Activated naive CD8-positive, alpha-beta T cell (primary cell): ENCODE results near the gene BMPR1B.

Source experiments
- H3K27ac Mint-ChIP-seq: one replicate; pipeline ENCODE4 v1.8.0; 2021; ENCODE audit warnings: mixed read lengths
- H3K27me3 Mint-ChIP-seq: one replicate; pipeline ENCODE4 v1.8.0; 2021; ENCODE audit warnings: mixed read lengths
- H3K36me3 Mint-ChIP-seq: one replicate; pipeline ENCODE4 v1.8.0; 2021; ENCODE audit warnings: mixed read lengths
- H3K4me1 Mint-ChIP-seq: one replicate; pipeline ENCODE4 v1.8.0; 2021; ENCODE audit warnings: low read depth, mixed read lengths
- H3K4me3 Mint-ChIP-seq: one replicate; pipeline ENCODE4 v1.8.0; 2021; ENCODE audit warnings: mild to moderate bottlenecking, mixed read lengths
- H3K9me3 Mint-ChIP-seq: one replicate; pipeline ENCODE4 v1.8.0; 2021; ENCODE audit warnings: low read depth, mixed read lengths

BMPR1B gene

DNA sequence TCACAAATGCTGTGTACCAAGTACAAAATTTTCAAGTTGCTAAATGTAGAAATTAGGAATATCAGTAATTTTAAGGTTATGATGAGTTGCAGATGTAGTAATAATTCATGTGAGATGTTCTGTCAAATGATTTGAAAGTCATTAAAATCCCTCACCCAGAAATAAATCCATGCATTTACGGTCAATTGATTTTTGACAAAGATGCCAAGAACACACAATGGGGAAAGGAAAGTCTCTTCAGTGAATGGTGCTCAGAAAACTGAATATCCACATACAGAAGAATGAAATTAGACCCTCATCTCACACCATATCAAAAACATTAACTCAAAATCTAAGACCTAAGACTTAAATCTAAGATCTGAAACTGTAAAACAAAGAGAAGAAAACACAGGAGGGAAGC lies 12.9 kb upstream of the BMPR1B start:
- no peaks in the 10 kb centered on the region for H3K36me3 Mint-ChIP-seq
- no peaks in the 10 kb centered on the region for H3K4me1 Mint-ChIP-seq
- peaks cover 8% of the 10 kb centered on the region for H3K27me3 Mint-ChIP-seq
- no peak overlapping the region for H3K27ac Mint-ChIP-seq
- H3K4me3 Mint-ChIP-seq, result no peak overlapping the region
- H3K9me3 Mint-ChIP-seq, result no peaks in the 10 kb centered on the region

DNA sequence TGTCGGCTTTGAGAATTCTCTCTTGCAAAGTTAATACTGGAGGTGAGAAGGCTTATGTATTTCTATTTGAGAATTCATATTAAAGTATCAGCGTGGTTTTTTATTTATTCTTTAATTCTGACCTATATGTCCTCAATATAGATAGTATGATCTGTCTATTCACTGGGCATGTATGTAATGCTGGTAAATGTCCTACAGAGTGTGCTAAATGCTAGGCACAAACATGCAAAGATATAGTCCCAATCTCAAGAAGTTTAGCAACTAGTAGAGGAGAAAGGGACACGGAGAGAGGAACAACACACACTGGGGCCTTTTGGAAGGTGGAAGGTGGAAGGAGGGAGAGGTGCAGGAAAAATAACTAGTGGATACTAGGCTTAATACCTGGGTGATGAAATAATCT lies 11.0 kb upstream of the BMPR1B start:
- peaks cover 3% of the 10 kb centered on the region for H3K27me3 Mint-ChIP-seq
- H3K36me3 Mint-ChIP-seq, result no peaks in the 10 kb centered on the region
- H3K4me1 Mint-ChIP-seq, result no peaks in the 10 kb centered on the region
- H3K4me3 Mint-ChIP-seq, result no peak overlapping the region
- H3K27ac Mint-ChIP-seq, result no peak overlapping the region
- H3K9me3 Mint-ChIP-seq, result no peaks in the 10 kb centered on the region

DNA sequence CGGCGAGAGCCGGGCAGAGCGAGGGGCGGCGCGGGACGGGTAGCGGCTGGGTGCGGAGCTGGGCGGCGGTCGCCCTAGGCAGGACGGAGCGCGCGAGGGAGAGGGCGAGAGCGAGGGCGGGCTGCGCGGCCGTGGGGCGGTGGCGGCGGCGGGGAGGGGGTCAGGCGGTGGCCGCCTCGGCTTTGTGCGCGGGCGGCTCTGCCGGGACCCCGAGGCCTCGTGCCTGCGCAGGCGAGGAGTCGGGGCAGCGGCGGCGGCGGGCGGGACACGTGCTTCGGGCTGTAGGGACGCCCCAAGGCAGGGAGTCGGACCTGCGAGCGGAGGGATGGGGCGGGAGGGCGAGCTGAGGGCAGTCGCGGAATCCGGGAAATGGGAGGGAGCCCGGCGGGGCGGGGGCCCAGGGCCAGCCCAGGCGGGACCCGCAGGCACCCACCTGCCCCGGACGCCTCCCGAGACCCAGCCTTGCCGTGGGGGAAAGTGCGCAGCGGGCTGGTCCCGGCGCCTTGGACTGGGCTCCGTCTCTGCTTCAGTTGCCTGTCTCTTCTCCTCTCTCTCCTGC lies 465 bp downstream of the BMPR1B start:
- H3K4me1 Mint-ChIP-seq, result peaks cover 8% of the 10 kb centered on the region
- no peaks in the 10 kb centered on the region for H3K9me3 Mint-ChIP-seq
- H3K27ac Mint-ChIP-seq, result no peak overlapping the region
- peak overlapping the region; percentile 62 for H3K4me3 Mint-ChIP-seq
- H3K27me3 Mint-ChIP-seq, result peaks cover 51% of the 10 kb centered on the region
- no peaks in the 10 kb centered on the region for H3K36me3 Mint-ChIP-seq

DNA sequence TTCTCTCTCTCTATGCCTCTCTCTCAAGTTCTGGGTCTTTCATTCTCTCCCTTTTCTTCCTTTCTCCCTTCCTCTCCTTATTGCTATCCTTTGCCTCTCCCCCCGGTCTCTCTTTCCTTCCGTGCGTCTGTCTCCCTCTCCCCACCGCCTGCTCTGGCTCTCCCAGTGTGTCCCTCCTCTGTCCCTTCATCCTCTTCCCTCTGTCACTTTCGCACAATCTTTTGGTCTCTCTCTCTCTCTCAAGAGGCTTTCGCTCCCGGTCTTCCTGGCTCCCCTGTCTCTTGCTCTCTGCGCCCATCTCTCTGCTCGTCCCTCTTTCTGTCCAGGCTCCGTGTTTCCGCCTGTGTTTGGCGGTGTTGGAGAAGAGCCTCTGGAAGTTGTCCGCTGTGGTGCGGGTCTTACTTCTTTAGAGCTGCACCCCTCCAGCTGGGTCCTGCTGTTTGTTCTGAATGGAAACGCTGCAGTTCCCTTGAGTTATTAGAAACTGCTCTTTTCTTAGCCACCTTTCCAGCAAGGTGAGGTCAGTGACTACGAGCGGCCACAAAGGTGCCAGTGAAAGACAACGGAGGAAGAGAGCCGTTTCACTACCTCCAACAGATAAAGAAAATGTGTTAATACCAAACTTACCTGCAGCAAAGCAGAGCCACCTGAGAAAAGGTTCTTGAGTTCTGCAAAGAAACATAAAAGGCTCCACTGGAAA lies 1.1 kb downstream of the BMPR1B start:
- peaks cover 49% of the 10 kb centered on the region for H3K27me3 Mint-ChIP-seq

DNA sequence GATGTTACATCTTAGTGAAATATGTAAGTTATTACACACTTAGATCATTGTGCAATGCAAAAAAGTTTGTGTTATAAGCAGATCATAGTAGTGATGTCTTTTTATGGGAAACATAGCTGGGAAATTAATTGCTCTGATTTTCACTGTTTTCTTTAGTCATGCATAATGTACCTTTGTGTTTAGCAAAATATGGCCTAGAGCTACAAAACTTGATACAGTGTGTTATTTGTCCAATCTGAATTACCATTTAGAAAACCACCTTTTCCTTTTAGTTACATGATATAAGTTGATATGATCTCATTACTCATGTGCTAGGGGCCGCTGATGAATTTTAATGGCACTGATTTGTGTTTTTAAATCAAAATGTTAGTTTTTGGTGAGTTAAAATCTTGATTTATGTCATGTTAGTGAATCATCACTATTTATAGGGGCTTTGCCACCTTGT lies 2.0 kb downstream of the BMPR1B start:
- peak overlapping the region; percentile 8 for H3K4me3 Mint-ChIP-seq
- peaks cover 8% of the 10 kb centered on the region for H3K4me1 Mint-ChIP-seq
- no peaks in the 10 kb centered on the region for H3K36me3 Mint-ChIP-seq
- no peaks in the 10 kb centered on the region for H3K9me3 Mint-ChIP-seq
- H3K27me3 Mint-ChIP-seq, result peaks cover 47% of the 10 kb centered on the region
- no peak overlapping the region for H3K27ac Mint-ChIP-seq

More for the DNA sequence above, 1.1 kb downstream of the BMPR1B start:
- Mint-ChIP-seq H3K4me3 (peak overlapping the region; percentile 62), H3K27ac (no peak overlapping the region), H3K36me3 (no peaks in the 10 kb centered on the region), H3K4me1 (peaks cover 8% of the 10 kb centered on the region), H3K9me3 (no peaks in the 10 kb centered on the region)

DNA sequence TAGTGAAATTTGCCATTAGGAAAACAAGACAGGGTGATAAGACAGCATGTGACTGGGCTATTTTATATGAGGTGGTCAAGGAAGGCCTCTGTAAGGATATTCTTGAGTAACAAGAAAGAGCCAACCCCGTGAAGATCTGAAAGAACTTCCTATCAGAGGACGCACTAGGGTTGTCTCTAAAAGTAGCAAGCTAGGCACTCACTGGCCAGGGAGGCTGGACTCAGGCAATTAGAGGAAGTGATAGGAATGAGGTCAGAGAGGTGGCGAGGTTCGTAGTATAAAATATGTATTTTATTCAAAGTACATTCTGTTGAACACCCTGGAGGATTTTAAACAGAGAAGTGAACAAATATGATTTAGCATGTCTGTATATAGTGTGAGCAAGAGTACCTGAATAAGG lies 4.6 kb downstream of the BMPR1B start:
- H3K4me1 Mint-ChIP-seq, result peaks cover 6% of the 10 kb centered on the region
- no peak overlapping the region for H3K4me3 Mint-ChIP-seq
- no peak overlapping the region for H3K27ac Mint-ChIP-seq
- peaks cover 31% of the 10 kb centered on the region for H3K27me3 Mint-ChIP-seq
- H3K36me3 Mint-ChIP-seq, result no peaks in the 10 kb centered on the region
- no peaks in the 10 kb centered on the region for H3K9me3 Mint-ChIP-seq

DNA sequence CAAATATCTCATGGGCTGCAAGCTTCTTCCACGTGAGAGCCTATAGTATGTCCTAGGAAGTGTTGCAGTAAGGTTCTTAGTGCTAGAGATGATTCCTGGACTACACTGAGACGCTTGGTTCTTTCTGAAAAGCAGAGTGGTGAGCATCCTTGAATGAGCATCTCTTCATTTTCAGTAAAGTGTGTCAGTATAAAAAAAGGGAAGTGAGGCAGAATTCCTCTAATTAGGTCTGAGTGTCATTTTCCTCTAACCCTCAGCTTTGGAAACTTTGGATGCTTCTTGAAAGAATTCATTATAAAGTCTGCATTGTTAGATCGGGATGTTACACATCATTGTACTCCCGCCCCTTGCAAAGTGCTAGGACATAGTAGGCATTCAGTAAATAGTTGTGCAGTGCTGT lies 5.2 kb downstream of the BMPR1B start:
- H3K36me3 Mint-ChIP-seq, result no peaks in the 10 kb centered on the region
- no peak overlapping the region for H3K27ac Mint-ChIP-seq
- no peak overlapping the region for H3K4me3 Mint-ChIP-seq
- no peaks in the 10 kb centered on the region for H3K9me3 Mint-ChIP-seq
- H3K4me1 Mint-ChIP-seq, result peaks cover 5% of the 10 kb centered on the region
- peaks cover 31% of the 10 kb centered on the region for H3K27me3 Mint-ChIP-seq

DNA sequence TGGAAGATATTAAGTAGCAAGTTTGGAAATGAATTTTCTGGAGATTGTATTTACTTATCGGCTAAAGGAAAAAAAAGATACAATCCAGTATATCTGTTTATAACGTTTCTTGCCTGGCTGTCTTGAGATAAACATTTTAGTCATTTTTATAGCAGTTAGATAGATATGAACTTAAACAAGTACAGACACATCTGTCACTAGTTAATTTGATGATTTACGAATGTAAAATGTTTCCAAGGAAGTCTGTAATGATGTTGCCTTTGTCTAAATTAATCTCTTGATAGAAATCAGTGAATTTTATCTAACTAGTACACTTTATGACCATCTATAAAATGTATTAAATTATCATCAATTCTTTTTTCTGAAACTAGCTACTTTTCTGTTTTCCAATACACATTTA lies 5.7 kb downstream of the BMPR1B start:
- Mint-ChIP-seq H3K4me3 (no peak overlapping the region), H3K36me3 (no peaks in the 10 kb centered on the region), H3K4me1 (peaks cover 5% of the 10 kb centered on the region), H3K27me3 (peaks cover 32% of the 10 kb centered on the region), H3K9me3 (no peaks in the 10 kb centered on the region), H3K27ac (no peak overlapping the region)

DNA sequence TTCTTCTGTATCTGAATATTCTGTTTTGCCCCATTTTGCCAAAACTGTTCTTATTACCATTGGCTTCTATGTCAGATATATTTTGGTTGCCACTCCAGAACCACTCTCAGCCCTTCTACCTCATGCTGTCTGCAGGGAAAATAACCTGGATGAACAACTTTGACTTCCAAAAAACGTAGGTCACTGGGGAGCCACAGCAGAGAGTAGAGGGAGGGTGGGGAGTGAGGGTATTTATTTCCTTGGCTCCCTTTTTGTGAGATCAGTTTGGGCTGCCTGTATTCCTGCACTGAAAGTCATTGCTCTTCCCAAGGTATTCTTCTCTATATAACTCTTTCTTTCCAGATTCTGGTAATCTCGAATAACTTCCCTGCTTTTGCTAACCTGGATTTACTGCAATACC lies 6.3 kb downstream of the BMPR1B start:
- H3K9me3 Mint-ChIP-seq, result no peaks in the 10 kb centered on the region
- no peaks in the 10 kb centered on the region for H3K36me3 Mint-ChIP-seq
- H3K4me3 Mint-ChIP-seq, result no peak overlapping the region
- peaks cover 28% of the 10 kb centered on the region for H3K27me3 Mint-ChIP-seq
- no peak overlapping the region for H3K27ac Mint-ChIP-seq
- no peaks in the 10 kb centered on the region for H3K4me1 Mint-ChIP-seq

DNA sequence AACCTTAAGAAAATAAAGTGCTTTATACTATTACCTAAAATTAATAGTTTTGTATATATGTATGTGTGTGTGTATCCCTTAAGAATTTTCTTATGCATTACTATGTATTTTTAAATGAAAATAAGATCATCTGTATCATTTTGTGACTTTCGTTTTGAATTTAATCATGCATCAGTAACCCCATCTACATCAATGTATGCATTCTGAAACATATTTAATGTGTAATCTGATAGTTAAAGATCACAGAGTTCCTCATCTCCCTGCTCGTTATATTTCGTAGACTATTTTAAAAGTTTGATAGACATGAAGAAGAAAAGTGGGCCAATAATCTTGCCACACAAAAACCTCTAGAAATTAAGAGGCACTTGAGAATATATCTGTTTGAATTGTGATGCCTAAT lies 7.4 kb downstream of the BMPR1B start:
- Mint-ChIP-seq H3K27ac (no peak overlapping the region), H3K4me3 (no peak overlapping the region), H3K4me1 (no peaks in the 10 kb centered on the region), H3K9me3 (no peaks in the 10 kb centered on the region), H3K36me3 (no peaks in the 10 kb centered on the region), H3K27me3 (peaks cover 22% of the 10 kb centered on the region)

DNA sequence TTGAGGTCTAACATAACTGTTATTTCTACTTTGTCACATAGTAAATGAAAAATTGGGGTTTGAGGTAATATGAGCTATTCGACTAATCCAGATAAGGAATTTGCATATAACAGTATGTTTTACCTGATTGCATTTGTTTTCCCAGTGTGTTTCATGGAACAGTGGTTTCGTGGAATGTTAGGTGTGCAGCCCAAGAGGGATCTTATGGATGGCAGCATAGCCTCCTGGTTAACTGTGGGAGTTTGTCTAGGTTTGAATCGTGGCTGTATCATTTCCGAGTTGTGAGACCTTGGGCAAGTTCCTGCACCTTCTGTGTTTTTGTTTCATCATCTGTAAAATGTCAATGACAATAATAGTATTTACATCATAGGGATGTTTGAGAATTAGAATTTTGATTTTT lies 7.9 kb downstream of the BMPR1B start:
- H3K4me1 Mint-ChIP-seq, result no peaks in the 10 kb centered on the region
- no peak overlapping the region for H3K27ac Mint-ChIP-seq
- no peaks in the 10 kb centered on the region for H3K36me3 Mint-ChIP-seq
- H3K27me3 Mint-ChIP-seq, result peaks cover 19% of the 10 kb centered on the region
- no peak overlapping the region for H3K4me3 Mint-ChIP-seq
- no peaks in the 10 kb centered on the region for H3K9me3 Mint-ChIP-seq

DNA sequence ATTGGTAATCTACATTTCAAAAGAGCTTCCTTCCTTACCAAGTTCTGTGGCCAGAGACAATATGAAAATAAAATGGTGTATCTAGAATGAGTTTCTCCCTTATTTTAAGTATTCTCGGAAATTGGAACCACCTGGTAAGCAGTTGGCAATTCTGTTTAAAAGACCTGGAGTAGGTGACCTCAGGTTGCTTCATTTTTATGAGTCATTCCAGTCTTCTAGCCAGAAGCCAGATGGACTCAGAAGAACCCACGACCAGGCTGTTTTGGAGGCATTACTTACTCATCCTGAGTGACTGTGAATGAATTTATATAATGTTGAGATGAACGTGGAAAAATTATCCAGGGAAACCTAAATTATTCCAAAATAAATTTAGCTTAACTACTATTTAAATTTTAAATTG lies 9.1 kb downstream of the BMPR1B start:
- Mint-ChIP-seq H3K9me3 (no peaks in the 10 kb centered on the region), H3K27me3 (peaks cover 11% of the 10 kb centered on the region), H3K27ac (no peak overlapping the region), H3K4me1 (no peaks in the 10 kb centered on the region), H3K4me3 (no peak overlapping the region), H3K36me3 (no peaks in the 10 kb centered on the region)

DNA sequence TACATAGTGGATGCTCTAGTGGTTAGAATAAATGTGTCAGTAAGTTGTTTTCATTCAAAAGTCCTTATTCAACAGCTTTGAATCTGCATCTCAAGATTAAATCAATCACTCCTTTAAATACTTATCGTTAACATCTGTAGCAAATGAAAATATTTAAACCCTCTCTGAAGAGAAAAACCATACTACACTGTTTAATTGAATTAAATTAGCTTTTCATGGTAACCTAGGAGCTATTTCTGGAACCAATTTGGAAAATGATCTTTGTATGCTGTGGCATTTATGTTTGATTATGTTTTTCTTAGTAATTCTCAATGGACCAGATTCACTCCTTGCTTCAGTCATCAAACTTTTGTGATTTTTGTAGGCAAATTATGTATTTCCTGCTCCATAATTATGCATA lies 9.7 kb downstream of the BMPR1B start:
- H3K36me3 Mint-ChIP-seq, result no peaks in the 10 kb centered on the region
- H3K9me3 Mint-ChIP-seq, result no peaks in the 10 kb centered on the region
- no peaks in the 10 kb centered on the region for H3K4me1 Mint-ChIP-seq
- H3K4me3 Mint-ChIP-seq, result no peak overlapping the region
- H3K27ac Mint-ChIP-seq, result no peak overlapping the region
- peaks cover 9% of the 10 kb centered on the region for H3K27me3 Mint-ChIP-seq

DNA sequence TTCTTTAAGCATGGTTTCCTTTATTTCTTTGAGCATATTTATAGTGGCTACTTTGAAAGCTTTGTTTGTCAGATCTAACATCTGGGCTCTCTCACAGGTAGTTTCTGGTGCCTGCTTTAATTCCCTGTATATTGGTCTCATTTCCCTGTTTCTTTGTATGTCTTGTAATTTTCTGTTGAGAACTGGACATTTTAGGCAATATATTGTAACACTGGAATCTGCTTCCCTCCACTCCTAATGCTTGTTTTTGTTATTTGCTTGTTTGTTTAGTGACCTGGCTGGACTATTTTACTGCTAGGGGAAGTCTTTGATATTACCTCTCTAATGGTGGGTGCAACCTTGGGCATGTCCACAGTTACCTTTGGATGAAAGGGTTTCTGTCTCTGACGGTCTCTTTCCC lies 25.0 kb downstream of the BMPR1B start:
- peaks cover 2% of the 10 kb centered on the region for H3K27me3 Mint-ChIP-seq
- H3K27ac Mint-ChIP-seq, result no peak overlapping the region
- H3K4me1 Mint-ChIP-seq, result no peaks in the 10 kb centered on the region
- no peak overlapping the region for H3K4me3 Mint-ChIP-seq
- peaks cover 22% of the 10 kb centered on the region for H3K9me3 Mint-ChIP-seq
- peaks cover 4% of the 10 kb centered on the region for H3K36me3 Mint-ChIP-seq

DNA sequence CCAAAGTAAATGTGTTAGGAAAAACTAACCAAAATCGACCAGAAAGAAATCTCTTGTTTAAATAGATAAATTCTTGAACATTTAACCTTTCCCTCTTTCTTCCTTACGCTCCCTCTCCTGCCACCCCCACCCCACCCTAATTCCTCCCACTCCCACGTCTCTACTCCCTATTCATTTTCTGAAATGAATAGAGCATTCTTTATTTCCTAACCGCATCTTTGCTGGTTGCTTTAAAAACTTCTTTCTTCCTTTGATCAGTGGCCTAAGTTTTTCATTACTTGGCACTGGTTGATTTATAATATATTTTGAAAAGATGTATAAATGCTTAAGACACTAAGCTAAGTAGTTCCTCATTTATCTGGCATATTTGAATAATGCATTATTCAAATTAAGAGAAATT lies 33.9 kb downstream of the BMPR1B start:
- Mint-ChIP-seq H3K4me3 (no peak overlapping the region), H3K27ac (no peak overlapping the region), H3K36me3 (no peaks in the 10 kb centered on the region), H3K27me3 (no peaks in the 10 kb centered on the region), H3K4me1 (no peaks in the 10 kb centered on the region), H3K9me3 (no peaks in the 10 kb centered on the region)

DNA sequence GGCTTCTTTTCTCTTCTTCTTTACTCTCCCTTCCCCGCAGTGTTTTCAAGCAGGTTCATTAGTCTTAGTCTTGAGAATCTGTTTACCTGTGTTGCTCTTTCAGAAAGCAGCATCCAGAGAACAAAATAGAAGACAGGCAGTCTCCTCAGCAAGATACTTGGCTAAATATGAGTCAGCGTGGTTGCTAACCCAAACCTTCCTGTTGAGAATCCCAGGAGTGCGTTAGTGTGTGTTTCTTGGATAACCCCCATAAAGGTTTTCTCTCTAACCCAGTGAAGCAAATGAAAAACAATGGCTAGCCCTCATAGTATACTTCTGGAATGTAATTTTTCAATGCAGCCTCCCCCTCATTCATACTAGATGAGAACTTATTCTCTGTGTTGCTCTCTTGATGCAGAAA lies 41.1 kb downstream of the BMPR1B start:
- Mint-ChIP-seq H3K27ac (no peak overlapping the region), H3K9me3 (no peaks in the 10 kb centered on the region), H3K36me3 (no peaks in the 10 kb centered on the region), H3K27me3 (peaks cover 2% of the 10 kb centered on the region), H3K4me1 (no peaks in the 10 kb centered on the region), H3K4me3 (no peak overlapping the region)
